NB4 (cell line): ENCODE data around the gene RECK.

Experiments used
- DNase-seq: peaks from one replicate; pipeline ENCODE4 v3.0.0; 2010; ENCODE audit warnings: low read depth
- H3K4me3 ChIP-seq: one replicate; pipeline ENCODE4 v1.5.1; 2011; ENCODE audit warnings: mild to moderate bottlenecking, low read depth, low read length, moderate library complexity
- CTCF ChIP-seq: IDR thresholded peaks from one replicate; pipeline ENCODE4 v1.5.1; 2012; ENCODE audit warnings: low read depth, low read length
- MAX ChIP-seq: IDR thresholded peaks from 2 replicates; pipeline ENCODE4 v1.6.1; 2011; ENCODE audit warnings: low read depth, low read length
- MYC ChIP-seq: IDR thresholded peaks from 2 replicates; pipeline ENCODE4 v1.6.1; 2011; ENCODE audit warnings: low read depth, low read length
- POLR2A ChIP-seq: IDR thresholded peaks from 2 replicates; pipeline ENCODE4 v1.6.1; 2011; ENCODE audit warnings: mild to moderate bottlenecking; ENCODE audit not compliant: insufficient read length; ENCODE audit errors: extremely low read depth

The RECK gene

GRCh38 chr9:36033788-36034187, 2.9 kb upstream of the RECK start:
- no peak for DNase-seq
- TF ChIP-seq CTCF (no peak), MAX (no peak), POLR2A (no peak), MYC (no peak)
- no peak overlapping the region for H3K4me3 ChIP-seq

GRCh38 chr9:36034234-36034633, 2.5 kb upstream of the RECK start:
- TF ChIP-seq MYC (no peak), MAX (no peak), CTCF (no peak), POLR2A (no peak)
- DNase-seq, result no peak

GRCh38 chr9:36035006-36035405, 1.7 kb upstream of the RECK start:
- no peak for DNase-seq
- TF ChIP-seq MAX, result no peak
- TF ChIP-seq CTCF, result no peak
- TF ChIP-seq POLR2A, result no peak
- TF ChIP-seq MYC, result no peak
- H3K4me3 ChIP-seq, result no peak overlapping the region

More at GRCh38 chr9:36034234-36034633, 2.5 kb upstream of the RECK start:
- no peak overlapping the region for H3K4me3 ChIP-seq

GRCh38 chr9:36036253-36036779, 397 bp upstream of the RECK start:
- no peak for DNase-seq
- peak overlapping the region; percentile 55 for H3K4me3 ChIP-seq
- TF ChIP-seq MYC, result no peak
- no peak for TF ChIP-seq POLR2A
- TF ChIP-seq CTCF, result no peak
- no peak for TF ChIP-seq MAX

- TF ChIP-seq MYC (no peak), MAX (no peak)
- H3K4me3 ChIP-seq, result peak overlapping the region; percentile 53
- DNase-seq, result no peak
Observed at GRCh38 chr9:36037549-36038122, 923 bp downstream of the RECK start.

GRCh38 chr9:36039121-36039520, 2.4 kb downstream of the RECK start:
- TF ChIP-seq POLR2A (no peak), CTCF (no peak), MYC (no peak), MAX (no peak)
- H3K4me3 ChIP-seq, result no peak overlapping the region
- no peak for DNase-seq
